Adrenal gland (tissue), 12 donors: Measurements from ENCODE around the gene KRTAP16-1. TPM values are rescaled to one million over a fixed set of nuclear protein-coding genes. Genes with fewer than 3 reads are reported as not detected.

Experiments used
- DNase-seq, 7 donors: peaks; one replicate each; pipeline ENCODE4 v3.0.0-alpha.2; 2019 to 2020
- H3K27ac ChIP-seq, 5 donors: fragments of 200-600 bp; sonication (generic) in 4 of 5; 1 replicate in 3 of 5; 2 replicates in 2 of 5; pipeline versions ENCODE4 v1.5.1 to v1.8.0; 2016 to 2020; ENCODE audit warnings: mild to moderate bottlenecking in 1 of 5
- H3K27me3 ChIP-seq: fragments of 200-600 bp; 2 replicates; pipeline ENCODE4 v1.8.0; 2021
- H3K36me3 ChIP-seq, 2 donors: fragments of 200-600 bp; replicated peaks in 1 of 2; 1 replicate in 1 of 2; 2 replicates in 1 of 2; pipeline versions ENCODE4 v1.5.1 to v1.8.0; 2018 to 2022
- H3K4me1 ChIP-seq, 2 donors: fragments of 200-600 bp; replicated peaks in 1 of 2; 1 replicate in 1 of 2; 2 replicates in 1 of 2; pipeline versions ENCODE4 v1.5.1 to v1.8.0; 2018 to 2021
- H3K4me3 ChIP-seq, 4 donors: fragments of 200-600 bp; sonication (generic) in 3 of 4; one replicate each; pipeline ENCODE4 v1.5.1; 2016 to 2018
- H3K9me3 ChIP-seq, 3 donors: fragments of 200-600 bp; sonication (generic) in 1 of 3; replicated peaks in 1 of 3; 1 replicate in 2 of 3; 2 replicates in 1 of 3; pipeline versions ENCODE4 v1.5.1 to v1.8.0; 2016 to 2021
- CTCF ChIP-seq, 6 experiments: fragments of 450-650 bp in 4 of 6; fragments of 200-600 bp in 2 of 6; sonication (generic) in 1 of 6; IDR thresholded peaks; 1 replicate in 5 of 6; 2 replicates in 1 of 6; pipeline versions ENCODE4 v1.5.1 to v1.8.0; 2016 to 2021; ENCODE audit warnings: antibody characterized with exemption in 6 of 6, mild to moderate bottlenecking in 2 of 6, moderate library complexity in 1 of 6
- POLR2A ChIP-seq, 2 donors: fragments of 450-650 bp; IDR thresholded peaks; one replicate each; pipeline ENCODE4 v1.6.1; 2017; ENCODE audit warnings: antibody characterized with exemption in 2 of 2, mild to moderate bottlenecking in 2 of 2, moderate library complexity in 1 of 2
- intact Hi-C, 2 donors: fragments of 100-400 bp; cut with DNase I; formaldehyde crosslinking; loops; one replicate each; pipeline versions ENCODE4 v1.14.1 to v1.15.0; 2022 to 2023
- polyA plus RNA-seq, 3 donors: library from polyadenylated mRNA; stranded (reverse); fragments of 200-250 nt in 2 of 3; fragments of 350-450 nt in 1 of 3; fragmentation: Illumina TruSeq in 1 of 3; extraction: RNeasy Lipid Tissue Mini Kit (QIAGEN cat#74804) in 1 of 3; gene quantifications; one replicate each; pipeline ENCODE4 v1.2.3, GENCODE V29; 2013 to 2014
- small RNA-seq, 2 donors: library from RNA; depleted of rRNA; stranded (forward); fragments of <200 nt; gene quantifications; one replicate each; pipeline ENCODE3, GENCODE V24; 2016
- total RNA-seq, 9 donors: library from RNA; depleted of rRNA in 4 of 9; stranded (reverse); fragments of >200 nt in 4 of 9; fragments of 120-200 nt in 1 of 9; fragmentation: NEBNext Ultra II Directional in 1 of 9; extraction: Animal tissue kit (Norgen Biotek cat#: 25700) in 1 of 9; gene quantifications; one replicate each; pipeline versions ENCODE4 v1.1.0 to v1.2.4, GENCODE V29; 2013 to 2023
- donor health status: healthy with polysubstance abuse.
- donor health status: Bipolar disorder and iron deficiency.
- donor health status: DM: yes; HTN: yes; CAD: no.
- donor health status: DM: no; HTN: no; CAD: no.
- donor health status: DM: no; HTN: no; CAD: no.
- donor health status: DM: yes; HTN: yes; CAD: no.

The KRTAP16-1 gene
- total and polyA plus RNA-seq, 12 donors = not detected

GRCh38 chr17:41258406-41258805 is 50.7 kb downstream of the KRTAP16-1 start:
- no peak for TF ChIP-seq CTCF (IDR thresholded peaks at IDR 0.05)
- no peak for TF ChIP-seq POLR2A (IDR thresholded peaks at IDR 0.05)
- H3K4me3 ChIP-seq = no peak overlapping the region
- no peak overlapping the region for H3K27ac ChIP-seq
- no peaks in the 10 kb centered on the region for H3K4me1 ChIP-seq
- no peak for DNase-seq
- peaks cover 6% of the 10 kb centered on the region for H3K27me3 ChIP-seq
- no peaks in the 10 kb centered on the region for H3K9me3 ChIP-seq
- H3K36me3 ChIP-seq = no peaks in the 10 kb centered on the region
- intact Hi-C loops = no loop called here

Small RNAs within 50 kb of the gene (small RNA-seq; reads per million reads assigned to genes)
- gene KRTAP9-10P = 0 reads per million in 2 donors

Other genes with a start within 250 kb of the KRTAP16-1 start
Only the 30 nearest of the 36 such genes appear.
- not detected for gene KRTAP4-16, start 207.1 kb downstream of the KRTAP16-1 start, total RNA-seq
- gene KRTAP4-16, start 207.1 kb downstream of the KRTAP16-1 start, polyA plus RNA-seq = not detected
- gene KRTAP4-9, start 203.9 kb downstream of the KRTAP16-1 start, total RNA-seq = not detected
- not detected for gene KRTAP4-9, start 203.9 kb downstream of the KRTAP16-1 start, polyA plus RNA-seq
- gene KRTAP4-11, start 190.9 kb downstream of the KRTAP16-1 start, total RNA-seq = not detected
- not detected for gene KRTAP4-11, start 190.9 kb downstream of the KRTAP16-1 start, polyA plus RNA-seq
- not detected for gene KRTAP4-12, start 185.1 kb downstream of the KRTAP16-1 start, total RNA-seq
- not detected for gene KRTAP4-12, start 185.1 kb downstream of the KRTAP16-1 start, polyA plus RNA-seq
- gene KRTAP4-6, start 168.8 kb downstream of the KRTAP16-1 start, total RNA-seq = not detected
- gene KRTAP4-6, start 168.8 kb downstream of the KRTAP16-1 start, polyA plus RNA-seq = not detected
- not detected for gene KRTAP4-5, start 159.5 kb downstream of the KRTAP16-1 start, total RNA-seq
- gene KRTAP4-5, start 159.5 kb downstream of the KRTAP16-1 start, polyA plus RNA-seq = not detected
- gene KRTAP4-4, start 148.6 kb downstream of the KRTAP16-1 start, total RNA-seq = not detected
- not detected for gene KRTAP4-4, start 148.6 kb downstream of the KRTAP16-1 start, polyA plus RNA-seq
- not detected for gene KRTAP4-3, start 141.1 kb downstream of the KRTAP16-1 start, total RNA-seq
- gene KRTAP4-3, start 141.1 kb downstream of the KRTAP16-1 start, polyA plus RNA-seq = not detected
- gene KRTAP4-2, start 131.1 kb downstream of the KRTAP16-1 start, total RNA-seq = not detected
- not detected for gene KRTAP4-2, start 131.1 kb downstream of the KRTAP16-1 start, polyA plus RNA-seq
- gene KRTAP4-1, start 124.4 kb downstream of the KRTAP16-1 start, total RNA-seq = not detected
- not detected for gene KRTAP4-1, start 124.4 kb downstream of the KRTAP16-1 start, polyA plus RNA-seq
- not detected for gene KRTAP9-1, start 119.4 kb downstream of the KRTAP16-1 start, total RNA-seq
- gene KRTAP9-1, start 119.4 kb downstream of the KRTAP16-1 start, polyA plus RNA-seq = not detected
- not detected for gene KRTAP9-2, start 82.7 kb downstream of the KRTAP16-1 start, total RNA-seq
- gene KRTAP9-2, start 82.7 kb downstream of the KRTAP16-1 start, polyA plus RNA-seq = not detected
- gene KRTAP9-3, start 76.9 kb downstream of the KRTAP16-1 start, total RNA-seq = not detected
- gene KRTAP9-3, start 76.9 kb downstream of the KRTAP16-1 start, polyA plus RNA-seq = not detected
- gene KRTAP9-8, start 71.3 kb downstream of the KRTAP16-1 start, total RNA-seq = not detected
- not detected for gene KRTAP9-8, start 71.3 kb downstream of the KRTAP16-1 start, polyA plus RNA-seq
- not detected for gene KRTAP9-4, start 59.6 kb downstream of the KRTAP16-1 start, total RNA-seq
- not detected for gene KRTAP9-4, start 59.6 kb downstream of the KRTAP16-1 start, polyA plus RNA-seq
- not detected for gene KRTAP9-9, start 53.9 kb downstream of the KRTAP16-1 start, total RNA-seq
- gene KRTAP9-9, start 53.9 kb downstream of the KRTAP16-1 start, polyA plus RNA-seq = not detected
- gene KRTAP9-6, start 43.9 kb downstream of the KRTAP16-1 start, total RNA-seq = not detected
- not detected for gene KRTAP9-6, start 43.9 kb downstream of the KRTAP16-1 start, polyA plus RNA-seq
- gene KRTAP9-7, start 33.6 kb downstream of the KRTAP16-1 start, total RNA-seq = not detected
- not detected for gene KRTAP9-7, start 33.6 kb downstream of the KRTAP16-1 start, polyA plus RNA-seq
- not detected for gene KRTAP29-1, start 6.5 kb downstream of the KRTAP16-1 start, total RNA-seq
- not detected for gene KRTAP29-1, start 6.5 kb downstream of the KRTAP16-1 start, polyA plus RNA-seq
- gene KRTAP17-1, start 6.4 kb upstream of the KRTAP16-1 start, total RNA-seq = not detected
- not detected for gene KRTAP17-1, start 6.4 kb upstream of the KRTAP16-1 start, polyA plus RNA-seq
- not detected for gene KRT33A, start 41.5 kb upstream of the KRTAP16-1 start, total RNA-seq
- not detected for gene KRT33A, start 41.5 kb upstream of the KRTAP16-1 start, polyA plus RNA-seq
- gene KRT33B, start 60.5 kb upstream of the KRTAP16-1 start, total RNA-seq = not detected
- not detected for gene KRT33B, start 60.5 kb upstream of the KRTAP16-1 start, polyA plus RNA-seq
- gene KRT34, start 73.0 kb upstream of the KRTAP16-1 start, total RNA-seq = not detected
- not detected for gene KRT34, start 73.0 kb upstream of the KRTAP16-1 start, polyA plus RNA-seq
- gene KRT31, start 88.3 kb upstream of the KRTAP16-1 start, total RNA-seq = not detected
- not detected for gene KRT31, start 88.3 kb upstream of the KRTAP16-1 start, polyA plus RNA-seq
- not detected for gene KRT37, start 115.3 kb upstream of the KRTAP16-1 start, total RNA-seq
- not detected for gene KRT37, start 115.3 kb upstream of the KRTAP16-1 start, polyA plus RNA-seq
- not detected for gene KRT38, start 131.7 kb upstream of the KRTAP16-1 start, total RNA-seq
- not detected for gene KRT38, start 131.7 kb upstream of the KRTAP16-1 start, polyA plus RNA-seq
- gene KRT32, start 158.1 kb upstream of the KRTAP16-1 start, total RNA-seq = not detected
- gene KRT32, start 158.1 kb upstream of the KRTAP16-1 start, polyA plus RNA-seq = not detected
- gene KRT35, start 171.8 kb upstream of the KRTAP16-1 start, total RNA-seq = not detected
- gene KRT35, start 171.8 kb upstream of the KRTAP16-1 start, polyA plus RNA-seq = not detected
- gene KRT36, start 180.6 kb upstream of the KRTAP16-1 start, total RNA-seq = under 1 TPM in 1 of 9 donors, not detected in 8; 0.28 TPM
- gene KRT36, start 180.6 kb upstream of the KRTAP16-1 start, polyA plus RNA-seq = not detected
- 1 to 10 TPM in 1 of 9 donors, under 1 TPM in 2, not detected in 6; 0.54 to 3.5 (median 0.83) TPM for gene KRT13, start 196.3 kb upstream of the KRTAP16-1 start, total RNA-seq
- 10 to 100 TPM in 2 of 3 donors, not detected in 1; 18.6 to 20.0 TPM for gene KRT13, start 196.3 kb upstream of the KRTAP16-1 start, polyA plus RNA-seq